Stimulated activated CD4-positive, alpha-beta T cell treated with anti-CD3 and anti-CD28 coated beads, Interleukin-2, amount 100 ng/mL, for 4 hours (primary cell): ENCODE measurements around the gene IKZF5.

Experiments used
- DNase-seq: peaks from one replicate; pipeline ENCODE4 v3.0.0-alpha.2; 2020; ENCODE audit warnings: low read depth

Gene IKZF5

GRCh38 chr10:123008355-123009104, at the start of gene IKZF5, which contains the start of gene ACADSB:
IKZF5 (minus strand) TSS chr10:123008795; CDS start chr10:122998625, 10,170 bp downstream.
ACADSB (plus strand) TSS chr10:123009006; CDS start chr10:123009030, 24 bp downstream.
- DNase-seq = peak; percentile 95

- no peak for DNase-seq
These were observed 49.4 kb upstream of the IKZF5 start for GRCh38 chr10:123057968-123058367.

- DNase-seq = no peak
These were observed 37.6 kb upstream of the IKZF5 start for GRCh38 chr10:123045961-123046731.

- no peak for DNase-seq
These were observed 35.8 kb upstream of the IKZF5 start for GRCh38 chr10:123044391-123044790.

GRCh38 chr10:123043409-123043925, 34.9 kb upstream of the IKZF5 start:
- peak; percentile 23 for DNase-seq

- DNase-seq = no peak
These were observed 34.3 kb upstream of the IKZF5 start for GRCh38 chr10:123042708-123043408.

GRCh38 chr10:123039632-123039930, 31.0 kb upstream of the IKZF5 start:
- no peak for DNase-seq

- DNase-seq = no peak
These were observed 30.4 kb upstream of the IKZF5 start for GRCh38 chr10:123038782-123039631.

GRCh38 chr10:123035467-123036086, 27.0 kb upstream of the IKZF5 start:
- DNase-seq = no peak

GRCh38 chr10:123034332-123034731, 25.7 kb upstream of the IKZF5 start:
- DNase-seq = no peak

GRCh38 chr10:123031124-123031523, 22.5 kb upstream of the IKZF5 start:
- DNase-seq = no peak

- DNase-seq = no peak
These were observed 19.3 kb upstream of the IKZF5 start for GRCh38 chr10:123027861-123028260.

GRCh38 chr10:123026302-123026701, 17.7 kb upstream of the IKZF5 start:
- DNase-seq = no peak

GRCh38 chr10:123024540-123024939, 15.9 kb upstream of the IKZF5 start:
- DNase-seq = no peak

GRCh38 chr10:123021517-123021916, 12.9 kb upstream of the IKZF5 start:
- DNase-seq = no peak

- DNase-seq = no peak
These were observed 11.5 kb upstream of the IKZF5 start for GRCh38 chr10:123019941-123020703.

GRCh38 chr10:123019264-123019663, 10.7 kb upstream of the IKZF5 start:
- DNase-seq = no peak

- DNase-seq = no peak
These were observed 9.9 kb upstream of the IKZF5 start for GRCh38 chr10:123018531-123018930.

- no peak for DNase-seq
These were observed 9.0 kb upstream of the IKZF5 start for GRCh38 chr10:123017421-123018165.

- DNase-seq = no peak
These were observed 7.6 kb upstream of the IKZF5 start for GRCh38 chr10:123016228-123016627.
